ENCODE data around the gene GLUL.
"Not testable (repeated sequence)": the region's sequence is repeated elsewhere in the genome, so short reads cannot be mapped to it uniquely, and the experiment has no call there.

GLUL gene

DNA sequence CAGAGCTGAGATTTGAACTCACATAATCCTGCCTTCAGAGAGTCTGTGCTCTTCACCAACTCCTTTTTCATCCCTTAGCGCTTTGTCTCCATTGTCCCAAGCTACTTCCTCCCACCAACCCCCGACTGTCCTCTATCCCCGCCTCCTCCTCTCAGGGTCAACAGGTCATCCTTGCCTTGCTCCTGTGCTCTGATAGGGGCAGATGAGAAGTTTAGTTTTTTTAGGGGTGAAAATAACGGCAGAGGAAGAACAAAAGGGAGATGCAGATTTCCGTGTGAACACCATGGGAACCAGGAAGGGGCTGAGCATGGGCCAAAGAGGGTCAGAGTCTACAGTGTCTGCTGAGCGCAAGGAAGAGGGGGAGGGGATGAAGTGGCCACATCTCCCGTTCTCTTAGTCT, 31.9 kb downstream of the GLUL start:
- no peak for DNase-seq

DNA sequence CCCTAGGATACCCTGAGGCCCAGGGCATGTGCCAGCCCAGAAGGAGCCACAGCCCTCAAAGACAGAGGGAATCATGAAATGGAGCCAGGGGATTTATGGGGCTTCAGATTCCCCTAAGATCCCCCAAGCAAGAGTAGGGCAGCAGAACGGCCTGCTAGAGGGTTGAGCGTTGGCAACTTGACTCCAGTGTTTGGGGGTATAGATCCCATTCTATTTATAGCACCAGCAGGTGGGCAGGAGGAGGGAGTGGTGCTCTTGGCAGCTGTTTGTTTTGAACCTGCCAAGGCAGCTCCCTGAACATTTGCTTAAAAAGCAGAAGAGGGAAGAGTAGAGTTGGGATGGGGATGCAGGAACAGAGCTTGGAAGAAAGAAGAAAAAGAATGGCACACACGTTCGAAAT, 33.7 kb downstream of the GLUL start:
- no peak for DNase-seq

DNA sequence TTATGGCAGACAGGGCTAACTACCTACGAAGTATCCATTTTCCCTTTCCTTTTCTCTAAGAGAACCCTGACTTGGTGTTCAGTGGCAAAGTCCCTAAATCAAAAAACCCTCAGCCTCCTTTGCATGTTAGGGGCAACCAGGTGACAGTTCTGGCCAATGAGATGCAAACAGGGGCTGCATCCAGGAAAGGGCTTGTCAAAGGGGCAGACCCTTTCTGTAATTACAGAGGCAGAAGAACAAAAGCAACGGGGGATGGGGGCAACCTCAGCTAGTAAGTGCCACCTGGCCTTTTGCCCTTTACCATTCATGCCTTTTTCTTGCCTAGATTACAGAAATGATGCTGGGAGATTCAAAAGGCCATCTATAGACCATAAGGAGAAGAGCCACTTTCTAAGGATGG, 34.4 kb downstream of the GLUL start:
- no peak for DNase-seq

DNA sequence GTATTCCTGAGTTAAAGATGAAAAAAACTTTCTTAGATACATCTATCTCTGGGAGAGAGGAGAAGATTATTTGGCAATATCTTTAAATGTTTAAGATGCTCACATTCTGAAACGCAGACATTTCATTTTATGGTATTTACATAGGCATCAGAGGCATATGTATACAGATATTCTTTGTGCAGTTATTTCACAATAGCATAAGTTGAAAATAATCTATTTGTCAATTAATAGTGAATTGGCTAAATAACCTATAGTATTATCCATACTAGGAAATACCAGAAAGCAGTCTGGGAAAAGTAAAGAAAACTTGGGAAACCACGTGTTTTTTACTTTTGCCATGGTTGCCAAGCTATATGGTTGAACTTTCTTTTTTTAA, 35.9 kb downstream of the GLUL start:
- DNase-seq, result no peak

DNA sequence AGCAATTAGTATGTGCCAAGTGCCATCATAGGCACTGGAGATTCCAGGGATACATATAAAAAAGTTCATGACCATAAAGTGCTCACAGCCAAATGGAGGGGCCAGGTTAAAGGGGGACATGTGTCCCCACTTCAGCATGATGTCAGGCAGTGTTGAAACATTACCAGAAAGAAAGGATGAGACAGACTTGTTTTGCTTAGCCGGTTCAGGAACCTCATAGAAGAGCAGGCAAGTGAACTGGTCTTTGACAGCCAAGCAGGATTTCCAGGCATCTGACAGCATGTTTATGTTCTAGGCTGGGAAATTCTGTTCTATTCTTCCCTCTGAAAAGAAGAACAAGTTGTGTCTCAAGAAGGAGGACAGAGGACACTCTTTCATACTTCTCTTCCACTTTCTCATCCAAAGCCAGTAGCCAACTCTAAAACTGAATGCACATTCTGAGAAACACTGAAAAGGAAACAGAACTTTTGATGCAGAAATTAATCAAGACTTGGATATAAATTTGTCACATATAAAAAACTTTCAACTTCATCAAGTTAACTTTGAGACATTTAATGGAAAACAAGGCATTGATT, 39.7 kb downstream of the GLUL start:
- no peak for DNase-seq

DNA sequence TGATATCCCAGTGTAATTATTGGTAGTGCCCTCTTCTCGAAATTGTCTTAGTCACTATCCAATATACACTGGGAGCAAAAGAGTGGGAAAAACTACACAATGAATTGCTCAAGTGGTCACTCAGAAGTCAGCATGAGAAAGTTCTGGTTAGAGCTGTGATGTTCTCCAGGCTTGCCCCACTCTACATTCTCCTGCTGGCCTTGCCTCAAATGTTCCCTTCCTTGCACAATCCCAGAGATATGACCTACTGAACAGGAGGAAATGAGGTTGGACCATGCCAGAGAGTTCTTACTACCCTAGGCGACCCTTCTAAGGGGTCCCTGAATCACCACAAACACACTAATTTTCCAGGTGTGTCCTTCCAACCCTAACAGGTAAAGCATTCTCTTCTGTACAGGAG, 40.8 kb downstream of the GLUL start:
- DNase-seq, result no peak

DNA sequence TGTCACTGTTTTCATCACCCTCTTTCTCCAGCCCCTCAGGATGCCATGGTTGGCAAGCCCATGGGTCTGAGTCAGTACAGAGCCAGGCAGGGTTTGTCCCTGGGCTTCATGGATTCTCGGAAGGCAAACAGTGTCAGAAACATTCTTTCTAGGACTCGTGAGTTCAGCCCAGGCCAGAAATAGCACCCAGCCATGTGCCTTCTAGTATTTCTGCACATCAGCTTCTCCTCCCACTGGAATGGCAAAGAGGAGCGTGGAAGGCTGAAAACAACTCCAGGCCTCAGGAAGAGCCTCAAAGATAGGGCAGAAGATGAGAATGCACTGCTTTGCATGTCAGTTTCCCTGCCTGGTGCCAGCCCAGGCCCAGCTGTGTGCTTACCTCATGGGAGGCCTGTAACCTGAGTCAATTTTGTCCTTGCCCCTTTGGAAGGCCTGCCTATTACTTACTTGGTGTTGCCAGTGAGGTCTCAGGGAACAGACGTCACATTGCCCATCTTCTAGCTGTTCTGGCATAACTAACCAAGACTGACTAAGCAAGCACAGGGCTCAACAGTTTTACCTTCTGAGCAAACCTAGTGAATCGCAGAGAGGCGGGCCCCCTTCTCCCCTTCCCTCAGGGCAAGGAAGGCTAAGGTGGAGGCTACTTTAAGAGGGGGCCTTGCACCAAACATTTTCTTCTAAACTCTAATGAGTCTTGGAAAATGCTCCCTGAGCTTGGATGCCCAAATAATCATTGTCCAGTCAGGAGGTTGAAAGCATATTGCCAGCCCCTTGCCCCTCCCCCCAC, 42.4 kb downstream of the GLUL start:
- no peak for DNase-seq

DNA sequence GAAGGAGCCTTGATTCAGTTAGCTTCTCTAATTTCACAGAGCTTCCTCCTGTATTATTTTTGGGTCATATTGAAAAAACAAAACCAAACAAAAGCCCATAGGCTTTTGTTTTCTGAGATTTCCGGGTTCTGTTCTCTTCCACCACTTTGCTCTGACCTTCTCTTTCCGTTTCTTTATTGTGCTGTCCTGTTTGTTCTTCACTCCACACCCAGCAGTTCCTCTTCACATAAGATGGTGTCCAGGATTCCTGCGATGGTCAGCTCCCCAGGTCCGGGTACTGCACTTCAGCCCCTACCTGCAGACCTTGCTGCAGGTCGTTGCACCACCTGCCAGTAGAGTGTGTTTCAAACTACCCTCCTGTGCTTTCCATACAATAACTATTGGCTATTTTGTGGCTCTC, 44.6 kb downstream of the GLUL start:
- no peak for DNase-seq

DNA sequence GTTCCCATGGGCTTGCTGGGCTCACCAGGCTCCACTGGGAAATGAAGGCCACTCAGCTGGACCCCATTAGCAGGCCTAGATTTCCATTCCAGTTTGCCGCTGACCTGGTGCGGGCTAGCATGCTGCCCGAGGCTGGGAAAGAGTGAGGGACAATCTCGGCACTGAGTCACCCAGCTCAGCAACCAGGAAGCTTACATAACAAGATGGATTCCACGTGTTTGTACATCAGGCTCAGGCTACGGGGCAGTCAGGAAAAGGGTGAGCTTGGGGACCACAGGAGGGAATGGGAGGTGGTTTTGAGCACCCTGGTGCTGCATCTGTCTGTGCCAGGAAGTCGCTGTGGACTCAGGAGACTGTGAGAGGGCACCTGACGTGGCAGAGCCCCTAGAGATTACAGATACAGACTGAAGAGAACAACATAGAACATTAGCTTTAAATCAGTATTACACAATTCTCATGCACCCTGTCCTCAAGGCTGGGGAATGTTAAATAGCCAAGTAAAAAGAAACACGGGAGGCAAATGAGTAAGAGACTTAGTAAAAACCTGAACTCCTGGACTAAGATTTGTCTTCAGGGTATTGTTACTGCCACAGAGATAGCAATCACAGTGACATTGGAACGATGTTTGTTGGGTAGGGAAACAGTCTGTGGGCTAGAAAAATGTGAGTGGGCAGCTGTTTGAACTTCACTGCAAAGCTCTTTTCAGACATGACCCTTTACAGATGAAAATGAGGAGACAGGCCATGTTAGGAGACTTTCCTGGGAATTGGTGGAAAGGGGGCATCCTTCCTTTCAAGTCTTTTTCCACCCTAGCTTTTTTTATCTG, 51.1 kb downstream of the GLUL start:
- DNase-seq, result no peak

DNA sequence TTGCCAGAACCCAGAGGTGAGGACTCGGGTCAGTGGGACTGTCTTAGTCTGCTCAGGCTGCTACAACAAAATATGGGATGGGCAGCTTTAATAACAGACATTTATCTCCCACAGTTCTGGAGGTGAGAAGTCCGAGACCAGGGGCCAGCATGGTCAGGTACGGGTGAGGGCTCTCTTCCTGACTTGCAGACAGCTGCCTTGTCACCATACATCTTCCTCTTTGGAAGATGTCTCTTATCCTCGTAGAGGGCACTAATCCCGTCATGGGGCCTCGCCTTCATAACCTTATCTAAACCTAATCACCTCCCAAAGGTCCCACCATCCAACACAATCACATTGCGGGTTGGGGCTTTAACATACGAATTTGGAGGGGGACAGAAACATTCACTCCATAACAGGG, 51.9 kb downstream of the GLUL start:
- DNase-seq, result no peak

DNA sequence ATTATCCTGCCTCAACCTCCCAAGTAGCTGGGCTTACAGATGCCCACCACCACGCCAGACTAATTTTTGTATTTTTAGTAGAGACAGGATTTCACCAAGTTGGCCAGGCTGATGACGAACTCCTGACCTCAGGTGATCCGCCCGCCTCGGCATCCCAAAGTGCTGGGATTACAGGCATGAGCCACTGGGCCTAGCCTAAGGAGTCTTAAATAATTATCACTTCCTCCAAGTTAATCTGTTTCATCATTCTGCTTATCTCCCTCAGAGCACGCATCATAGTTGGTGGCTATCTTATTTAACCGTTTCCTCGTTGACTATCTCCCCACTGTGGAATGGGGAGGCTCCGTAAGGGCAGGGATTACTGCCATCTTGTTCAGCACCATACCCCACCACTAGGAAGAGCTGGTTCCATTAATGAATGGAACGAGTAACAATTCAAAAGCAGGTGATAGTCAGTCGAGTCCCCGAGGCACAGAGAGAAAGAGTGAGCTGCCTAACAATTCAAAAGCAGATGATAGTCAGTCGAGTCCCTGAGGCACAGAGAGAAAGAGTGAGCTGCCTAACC, 52.7 kb downstream of the GLUL start:
- no peak for DNase-seq

DNA sequence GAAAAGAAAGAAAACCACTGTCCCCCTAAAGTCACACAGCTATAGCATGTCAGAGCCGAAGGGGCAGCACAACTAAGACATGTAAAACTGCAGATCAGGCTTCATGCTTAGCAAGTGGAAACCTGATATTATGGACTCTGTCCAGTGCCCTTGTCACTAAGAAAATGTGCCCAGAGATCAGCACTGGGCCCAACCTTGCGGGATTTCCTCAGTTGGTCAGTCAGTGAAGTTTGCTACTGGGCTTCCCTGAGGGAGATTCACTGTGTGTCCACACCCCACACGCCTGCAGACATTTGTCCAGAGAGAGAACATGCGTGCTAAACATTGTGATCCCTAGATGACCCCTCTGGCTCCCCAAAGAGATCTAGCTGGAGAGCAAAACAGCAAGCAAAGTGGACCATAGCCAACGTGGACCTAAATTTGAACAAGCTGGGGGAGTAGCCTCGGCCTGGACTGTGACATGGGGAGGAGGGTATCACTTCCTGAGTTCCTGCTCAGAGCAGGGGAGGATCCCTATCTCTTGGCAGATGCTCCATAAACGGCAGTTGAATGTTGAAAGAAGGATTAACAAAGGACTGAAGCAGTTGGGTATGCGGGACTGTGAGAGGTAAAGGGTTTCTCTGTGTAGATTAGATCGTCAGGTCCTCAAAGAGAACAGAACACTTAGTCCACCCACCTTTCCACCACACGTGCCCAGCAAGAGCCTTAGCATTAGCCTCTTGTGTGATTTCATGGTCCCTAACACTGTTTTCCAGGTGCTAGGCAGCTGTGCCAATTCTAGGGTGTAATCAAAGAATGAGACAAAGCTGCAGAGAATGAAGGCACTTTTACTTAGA, 53.6 kb downstream of the GLUL start:
- no peak for DNase-seq

DNA sequence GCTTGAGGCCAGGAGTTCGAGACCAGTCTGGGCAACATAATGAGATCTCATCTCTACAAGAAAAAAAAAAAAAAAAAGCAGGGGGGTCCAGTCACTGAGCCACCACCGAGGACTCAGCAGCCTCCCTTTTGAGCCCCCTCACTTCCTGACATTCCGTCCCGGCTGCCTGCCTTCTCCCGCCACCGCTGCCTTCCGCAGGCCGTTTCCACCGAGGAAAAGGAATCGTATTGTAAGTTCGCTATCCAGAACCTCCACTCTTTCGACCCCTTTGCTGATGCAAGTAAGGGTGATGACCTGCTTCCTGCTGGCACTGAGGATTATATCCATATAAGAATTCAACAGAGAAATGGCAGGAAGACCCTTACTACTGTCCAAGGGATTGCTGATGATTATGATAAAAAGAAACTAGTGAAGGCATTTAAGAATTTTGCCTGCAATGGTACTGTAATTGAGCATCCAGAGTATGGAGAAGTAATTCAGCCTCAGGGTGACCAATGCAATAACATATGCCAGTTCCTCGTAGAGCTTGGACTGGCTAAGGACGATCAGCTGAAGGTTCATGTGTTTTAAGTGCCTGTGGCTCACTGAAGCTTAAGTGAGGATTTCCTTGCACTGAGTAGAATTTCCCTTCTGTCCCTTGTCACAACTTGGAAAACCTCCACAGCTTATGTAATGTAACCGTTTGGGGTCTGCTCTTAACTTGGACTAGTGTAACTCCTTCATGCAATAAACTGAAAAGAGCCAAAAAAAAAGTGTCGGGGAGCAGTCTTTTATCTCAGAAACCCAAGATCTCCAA, 55.6 kb downstream of the GLUL start:
- no peak for DNase-seq

DNA sequence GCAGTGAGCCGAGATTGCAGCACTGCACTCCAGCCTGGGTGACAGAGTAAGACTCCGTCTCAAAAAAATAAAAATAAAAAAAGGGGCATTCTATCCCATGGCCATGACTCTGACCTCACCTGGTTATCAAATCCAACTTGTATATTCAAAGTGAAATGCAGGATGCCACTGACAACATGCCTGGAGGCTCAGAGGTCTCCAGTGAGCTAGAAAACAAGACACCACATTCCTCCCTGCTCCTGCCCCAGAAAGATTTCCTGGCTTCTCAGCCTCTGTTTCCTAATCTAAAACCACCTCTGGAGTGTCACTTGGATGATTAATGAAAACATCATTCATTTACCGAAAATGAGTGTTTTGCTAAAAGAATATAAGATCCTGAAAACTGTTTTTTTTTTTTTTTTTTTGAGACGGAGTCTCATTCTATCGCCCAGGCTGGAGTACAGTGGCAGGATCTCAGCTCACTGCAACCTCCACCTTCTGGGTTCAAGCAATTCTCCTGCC, 58.5 kb downstream of the GLUL start:
- not testable (repeated sequence) for DNase-seq

DNA sequence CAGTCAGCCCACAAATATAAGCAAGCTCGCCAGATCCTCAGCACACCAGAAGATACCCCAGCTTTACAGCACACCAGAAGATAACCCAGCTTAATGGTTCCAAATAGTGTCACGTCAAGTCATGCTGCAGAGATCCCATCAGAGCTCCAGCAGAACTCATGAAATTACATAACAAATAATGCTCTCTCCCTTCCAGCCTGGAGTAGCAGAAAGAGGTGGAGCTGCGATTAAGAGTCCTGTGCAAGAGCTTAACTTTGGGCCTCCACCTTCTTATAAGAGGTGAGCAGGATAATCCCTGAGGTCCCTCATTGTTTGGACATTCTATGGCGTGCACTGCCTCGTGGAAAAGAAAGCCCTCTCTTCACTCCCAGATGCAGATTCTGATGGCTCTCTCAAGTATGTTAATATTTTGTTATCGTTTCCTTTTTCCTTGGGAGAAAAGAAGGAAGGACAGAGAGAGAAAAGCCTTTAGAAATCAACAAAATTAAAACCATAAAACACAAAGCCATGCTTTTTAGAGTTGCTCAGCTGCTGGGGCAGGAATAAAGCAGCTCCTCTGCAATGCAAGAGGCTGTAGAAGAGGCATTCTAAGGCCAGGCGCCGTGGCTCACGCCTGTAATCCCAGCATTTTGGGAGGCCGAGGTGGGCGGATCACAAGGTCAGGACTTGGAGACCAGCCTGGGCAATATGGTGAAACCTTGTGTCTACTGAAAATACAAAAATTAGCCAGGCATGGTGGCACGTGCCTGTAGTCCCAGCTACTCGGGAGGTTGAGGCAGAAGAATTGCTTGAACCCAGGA, 59.1 kb downstream of the GLUL start:
- DNase-seq, result no peak

Measured in CD4-positive, alpha-beta T cell treated with Interleukin-12 subunit alpha and Interleukin-12 subunit beta, for 1 hour (primary cell).